ENCODE data around the gene SPECC1.

GRCh38 chr17:20028443-20028842 lies 19.3 kb downstream of the SPECC1 start:
- no peak for TF ChIP-seq CTCF (conservative IDR thresholded peaks at IDR 0.05; ENCODE audit: low read depth, low read length)
- TF ChIP-seq EZH2 (IDR thresholded peaks at IDR 0.05; ENCODE audit: low read length, unreplicated experiment): no peak
- no peak for TF ChIP-seq EZH2phosphoT487 (IDR thresholded peaks at IDR 0.05; ENCODE audit: borderline replicate concordance, low read length)

All from PC-3 (cell line).